Esophagus squamous epithelium (tissue), 4 donors: ENCODE measurements around the gene TAP1.

Experiments used
- CTCF ChIP-seq, 6 experiments: fragments of 450-650 bp in 4 of 6; fragments of 200-600 bp in 2 of 6; sonication (generic) in 2 of 6; IDR thresholded peaks; one replicate each; pipeline ENCODE4 v1.5.1; 2016 to 2019; ENCODE audit warnings: antibody characterized with exemption in 6 of 6, mild to moderate bottlenecking in 4 of 6, moderate library complexity in 4 of 6
- POLR2A ChIP-seq, 4 donors: fragments of 450-650 bp; IDR thresholded peaks; one replicate each; pipeline ENCODE4 v1.6.1; 2017; ENCODE audit warnings: antibody characterized with exemption in 4 of 4, mild to moderate bottlenecking in 4 of 4, moderate library complexity in 3 of 4

GRCh38 chr6:32835167-32835893 is 18.2 kb downstream of the TAP1 start:
- TF ChIP-seq CTCF (IDR thresholded peaks at IDR 0.05) = no peak
- no peak for TF ChIP-seq POLR2A (IDR thresholded peaks at IDR 0.05)
